Cardiac fibroblast (primary cell): ENCODE measurements around the gene NAV2.

Experiments used
- DNase-seq, 2 donors: peaks; one replicate each; pipeline versions ENCODE4 v3.0.0 to v3.0.0-alpha.2; 2010; ENCODE audit warnings: low read depth in 2 of 2
- H3K4me3 ChIP-seq, 2 donors: replicated peaks in 1 of 2; 1 replicate in 1 of 2; 2 replicates in 1 of 2; pipeline ENCODE4 v1.5.1; 2011; ENCODE audit warnings: low read depth in 2 of 2, low read length in 2 of 2, mild to moderate bottlenecking in 2 of 2, moderate library complexity in 1 of 2
- CTCF ChIP-seq: IDR thresholded peaks from one replicate; pipeline ENCODE4 v1.5.1; 2011; ENCODE audit warnings: low read depth, mild to moderate bottlenecking, low read length, inconsistent platforms

NAV2 gene

DNA sequence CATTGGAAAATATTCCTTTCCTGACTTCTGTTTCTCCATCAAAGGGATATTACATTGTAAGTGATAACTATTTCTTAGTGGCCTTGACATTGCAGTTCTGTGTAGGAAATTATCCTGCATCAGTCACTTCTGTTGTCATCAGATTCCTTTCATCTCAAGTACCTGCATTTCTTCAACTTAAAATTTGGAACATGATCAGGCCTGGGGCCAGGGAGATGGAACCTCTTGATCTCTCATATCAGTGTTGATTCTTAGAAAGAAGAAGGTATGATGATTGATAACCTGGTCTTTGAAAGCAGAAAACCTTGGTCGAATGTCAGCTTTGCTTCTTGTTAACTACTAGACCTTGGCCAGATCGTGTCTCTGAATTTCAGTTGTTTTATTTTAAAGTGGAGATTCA is 93.6 kb downstream of the NAV2 start:
- H3K4me3 ChIP-seq = no peak overlapping the region
- DNase-seq = no peak
- TF ChIP-seq CTCF = no peak

DNA sequence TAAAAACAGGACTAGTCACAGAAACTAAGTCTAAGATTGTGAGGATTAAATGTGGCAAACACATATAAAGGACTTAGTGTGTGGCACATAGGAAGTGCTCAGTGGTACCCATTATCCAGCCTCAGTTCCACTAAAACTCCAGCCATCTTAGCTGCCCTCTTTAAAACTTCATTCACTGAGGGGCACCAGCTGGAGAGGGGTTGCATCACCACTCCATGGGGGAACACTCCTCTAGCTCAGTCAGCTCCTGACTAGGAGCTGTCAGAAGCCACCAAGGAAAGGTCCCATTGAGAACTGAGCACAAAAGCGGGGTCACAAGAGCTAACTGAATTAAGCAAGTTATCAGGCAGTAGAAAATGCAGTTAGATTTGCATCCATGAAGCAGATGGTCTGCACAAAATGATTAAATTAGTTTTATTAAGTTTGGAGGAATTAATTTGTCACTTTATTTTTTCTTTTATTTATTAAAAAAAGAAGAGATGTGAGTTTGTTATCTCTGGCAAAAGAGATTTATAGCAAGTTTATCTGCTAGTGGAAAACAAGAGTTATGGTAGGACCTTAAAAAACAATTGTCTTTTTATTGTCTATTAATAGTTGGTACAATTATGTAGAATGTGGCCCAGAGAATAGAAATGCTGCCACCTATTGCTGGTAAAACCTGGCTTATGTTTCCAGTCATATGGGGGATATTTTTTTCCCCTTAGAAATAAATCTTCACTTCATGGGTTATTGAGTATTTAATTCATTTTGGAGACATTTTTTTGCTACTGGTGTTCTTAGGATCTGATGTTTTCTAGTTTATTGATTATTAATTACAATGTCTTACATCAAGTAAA is 95.7 kb downstream of the NAV2 start:
- no peak overlapping the region for H3K4me3 ChIP-seq
- peak in 1 of 2 donors; percentile 26 for DNase-seq
- TF ChIP-seq CTCF = no peak

DNA sequence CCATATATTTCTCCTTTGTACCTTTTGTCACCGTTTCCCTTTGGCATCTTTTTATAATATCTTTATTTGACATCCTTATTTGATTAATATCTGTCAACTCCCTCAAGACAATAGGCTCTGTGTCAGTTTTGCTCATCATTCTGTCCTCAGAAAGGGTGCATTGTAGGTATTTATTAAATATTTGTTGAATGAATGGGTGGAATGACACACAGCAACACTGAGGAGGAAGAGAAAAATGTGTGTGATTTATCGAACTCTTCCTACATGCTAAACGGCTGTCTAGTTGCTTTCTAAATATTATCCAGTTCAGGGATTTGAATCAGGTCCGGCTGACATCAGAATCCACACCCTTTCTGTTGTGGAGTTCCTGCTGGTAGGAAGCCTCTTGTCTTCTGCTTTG is 98.2 kb downstream of the NAV2 start:
- no peak for DNase-seq
- H3K4me3 ChIP-seq = no peak overlapping the region
- no peak for TF ChIP-seq CTCF

GRCh38 chr11:19811380-19811779 is 98.7 kb downstream of the NAV2 start:
- DNase-seq = no peak
- no peak for TF ChIP-seq CTCF
- H3K4me3 ChIP-seq = no peak overlapping the region

GRCh38 chr11:19812096-19812495 is 99.5 kb downstream of the NAV2 start:
- no peak for DNase-seq
- H3K4me3 ChIP-seq = no peak overlapping the region
- no peak for TF ChIP-seq CTCF

DNA sequence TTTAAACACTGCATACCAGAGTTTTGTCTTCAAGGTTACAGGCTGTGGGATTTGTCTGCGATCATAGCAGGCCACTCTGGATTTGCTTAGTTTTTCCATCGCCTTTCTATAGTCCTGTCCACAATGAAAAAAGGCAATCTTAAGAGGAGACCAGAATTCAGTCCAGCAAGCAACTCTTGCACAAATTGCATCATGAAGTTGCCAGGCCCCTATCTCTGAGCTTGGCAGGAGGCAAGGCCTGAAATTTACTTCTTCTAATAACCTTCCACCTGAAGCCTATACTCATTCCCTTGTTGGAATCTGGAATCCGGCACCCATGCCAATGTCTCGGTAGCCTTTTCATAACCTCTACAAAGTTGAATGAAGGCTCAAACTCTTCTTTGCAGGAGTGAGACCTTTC is 100.1 kb downstream of the NAV2 start:
- TF ChIP-seq CTCF = no peak
- DNase-seq = peak in 1 of 2 donors; percentile 12

More for the DNA sequence above, 100.1 kb downstream of the NAV2 start:
- H3K4me3 ChIP-seq = no peak overlapping the region
